Thyroid gland (tissue), 4 donors: ENCODE data around the gene PDE6D. TPM values are rescaled to one million over a fixed set of nuclear protein-coding genes. Genes with fewer than 3 reads are reported as not detected.

Source experiments
- DNase-seq, 2 donors: peaks; one replicate each; pipeline ENCODE4 v3.0.0-alpha.2; 2019
- H3K27ac ChIP-seq, 3 donors: fragments of 200-600 bp; sonication (generic); 1 replicate in 2 of 3; 2 replicates in 1 of 3; pipeline ENCODE4 v1.5.1; 2016 to 2019; ENCODE audit warnings: mild to moderate bottlenecking in 1 of 3, moderate library complexity in 1 of 3
- H3K27me3 ChIP-seq: fragments of 200-600 bp; sonication (generic); one replicate; pipeline ENCODE4 v1.5.1; 2019
- H3K36me3 ChIP-seq, 2 donors: fragments of 200-600 bp; sonication (generic); one replicate each; pipeline ENCODE4 v1.5.1; 2016 to 2019
- H3K4me1 ChIP-seq, 2 donors: fragments of 200-600 bp; sonication (generic); one replicate each; pipeline ENCODE4 v1.5.1; 2017 to 2019
- H3K4me3 ChIP-seq, 3 donors: fragments of 200-600 bp; sonication (generic); replicated peaks in 1 of 3; 1 replicate in 2 of 3; 2 replicates in 1 of 3; pipeline ENCODE4 v1.5.1; 2016; ENCODE audit warnings: mild to moderate bottlenecking in 1 of 3
- H3K9me3 ChIP-seq: fragments of 200-600 bp; sonication (generic); one replicate; pipeline ENCODE4 v1.5.1; 2017
- CTCF ChIP-seq, 6 experiments: fragments of 200-600 bp in 3 of 6; fragments of 450-650 bp in 3 of 6; sonication (generic) in 3 of 6; IDR thresholded peaks; one replicate each; pipeline ENCODE4 v1.5.1; 2016 to 2019; ENCODE audit warnings: antibody characterized with exemption in 6 of 6, mild to moderate bottlenecking in 2 of 6, inconsistent platforms in 1 of 6, moderate library complexity in 1 of 6
- POLR2A ChIP-seq, 2 donors: fragments of 450-650 bp; IDR thresholded peaks; one replicate each; pipeline ENCODE4 v1.6.1; 2017; ENCODE audit warnings: antibody characterized with exemption in 2 of 2, mild to moderate bottlenecking in 2 of 2, moderate library complexity in 1 of 2
- WGBS, 2 donors: methylation state at CpG; one replicate each; pipeline ENCODE4 v1.1.5; 2017; 5-methylcytosine and 5-hydroxymethylcytosine counted together
- intact Hi-C: fragments of 100-400 bp; cut with DNase I; formaldehyde crosslinking; loops from one replicate; pipeline ENCODE4 v1.15.1; 2023
- total RNA-seq, 4 donors: library from RNA; depleted of rRNA; stranded (reverse); fragments of >200 nt; gene quantifications; one replicate each; pipeline ENCODE4 v1.2.3, GENCODE V29; 2016

Gene PDE6D
- total RNA-seq, 4 donors from 2014 or later: 19.8 to 46.1 (median 28.5) TPM

DNA sequence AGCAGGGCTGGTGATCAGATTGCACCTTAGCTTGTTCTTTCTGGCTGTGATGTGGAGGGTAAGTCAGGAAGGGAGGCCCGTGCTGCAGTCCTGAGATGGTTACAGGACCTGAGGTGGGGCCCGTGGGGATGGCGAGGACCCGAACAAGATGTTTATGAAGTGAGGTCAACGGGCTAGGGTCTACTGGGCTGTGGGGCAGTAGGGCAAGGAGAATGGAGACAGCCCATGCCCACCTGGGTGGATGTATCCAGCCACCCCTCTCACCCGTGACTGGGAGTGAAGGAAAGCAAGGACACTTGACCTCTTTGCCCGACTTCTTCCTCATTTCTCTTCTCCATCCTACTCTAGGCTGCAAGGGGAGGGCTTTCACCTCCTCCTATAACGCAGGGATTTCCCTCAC, 54.8 kb downstream of the PDE6D start:
- TF ChIP-seq CTCF (IDR thresholded peaks at IDR 0.05) (no peak), POLR2A (IDR thresholded peaks at IDR 0.05) (no peak)
- DNase-seq: no peak
- no peaks in the 10 kb centered on the region for H3K4me1 ChIP-seq

DNA sequence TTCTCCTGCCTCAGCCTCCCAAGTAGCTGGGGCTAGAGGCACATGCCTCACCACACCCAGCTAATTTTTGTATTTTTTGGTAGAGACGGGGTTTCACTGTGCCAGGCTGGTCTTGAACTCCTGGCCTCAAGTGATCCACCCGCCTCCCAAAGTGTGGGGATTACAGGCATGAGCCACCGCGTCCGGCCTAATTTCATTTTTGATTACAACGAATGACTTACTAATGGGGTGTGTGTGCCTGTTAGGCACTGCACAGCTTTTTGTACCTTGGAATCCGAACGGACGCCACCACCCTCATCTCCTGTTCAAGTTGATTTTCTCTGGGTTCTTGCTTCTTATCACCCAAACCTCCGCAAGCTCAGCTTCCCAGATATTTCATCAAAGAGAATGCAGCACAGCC, 55.6 kb downstream of the PDE6D start:
- intact Hi-C loops: no loop called here
- Histone ChIP-seq H3K4me3 (no peak overlapping the region), H3K9me3 (no peaks in the 10 kb centered on the region), H3K27me3 (no peaks in the 10 kb centered on the region), H3K4me1 (no peaks in the 10 kb centered on the region), H3K27ac (no peak overlapping the region), H3K36me3 (no peaks in the 10 kb centered on the region)
- WGBS, 2 donors: 93% methylated on average over 10 of the region's 10 CpGs
- no peak for DNase-seq
- no peak for TF ChIP-seq CTCF (IDR thresholded peaks at IDR 0.05)
- no peak for TF ChIP-seq POLR2A (IDR thresholded peaks at IDR 0.05)

More for the DNA sequence above, 54.8 kb downstream of the PDE6D start:
- intact Hi-C loops: no loop called here
- Histone ChIP-seq H3K4me3 (no peak overlapping the region), H3K9me3 (no peaks in the 10 kb centered on the region), H3K27me3 (no peaks in the 10 kb centered on the region), H3K36me3 (peaks cover 0 to under 1% of the 10 kb centered on the region in 2 donors), H3K27ac (no peak overlapping the region)
- 58 to 65% methylated on average over 8 of the region's 8 CpGs for WGBS, 2 donors

DNA sequence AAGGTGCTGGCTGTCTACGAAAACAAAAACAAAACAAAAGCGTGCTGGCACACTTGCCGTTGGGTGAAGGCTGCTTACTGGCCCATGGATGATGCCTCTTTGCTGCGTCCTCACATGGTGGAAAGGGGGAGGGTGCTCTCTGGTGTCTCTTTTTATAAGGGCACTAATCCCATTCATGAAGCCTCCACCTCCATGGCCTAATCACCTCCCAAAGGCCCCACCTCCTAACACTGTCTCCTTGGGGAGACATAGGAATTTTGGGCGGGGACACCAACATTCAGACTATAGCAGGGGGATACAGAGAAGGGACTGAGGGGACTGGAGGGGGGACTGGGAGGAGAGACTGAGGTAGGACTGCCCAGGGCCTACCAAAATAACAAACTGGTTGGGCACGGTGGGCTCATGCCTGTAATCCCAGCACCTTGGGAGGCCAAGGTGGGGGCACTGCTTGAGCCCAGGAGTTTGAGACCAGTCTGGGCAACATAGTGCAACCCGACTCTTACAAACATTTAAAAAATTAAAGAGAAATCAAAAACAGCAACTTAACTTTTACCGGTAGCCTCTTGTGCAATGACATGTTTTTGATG, 58.3 kb downstream of the PDE6D start:
- WGBS, 2 donors: 76 to 84% methylated on average over 8 of the region's 8 CpGs
- Histone ChIP-seq H3K27ac (no peak overlapping the region), H3K27me3 (no peaks in the 10 kb centered on the region), H3K4me1 (no peaks in the 10 kb centered on the region), H3K36me3 (no peaks in the 10 kb centered on the region), H3K9me3 (no peaks in the 10 kb centered on the region), H3K4me3 (no peak overlapping the region)
- intact Hi-C loops: no loop called here
- TF ChIP-seq POLR2A (IDR thresholded peaks at IDR 0.05) (no peak), CTCF (IDR thresholded peaks at IDR 0.05) (no peak)
- DNase-seq: no peak

- H3K4me1 ChIP-seq: no peaks in the 10 kb centered on the region
- intact Hi-C loops: no loop called here
- no peaks in the 10 kb centered on the region for H3K36me3 ChIP-seq
- no peak overlapping the region for H3K4me3 ChIP-seq
- WGBS, 2 donors: 82 to 88% methylated on average over 5 to 7 of the region's 8 CpGs
- H3K27ac ChIP-seq: no peak overlapping the region
- DNase-seq: no peak
- no peaks in the 10 kb centered on the region for H3K9me3 ChIP-seq
- H3K27me3 ChIP-seq: no peaks in the 10 kb centered on the region
- no peak for TF ChIP-seq CTCF (IDR thresholded peaks at IDR 0.05)
- TF ChIP-seq POLR2A (IDR thresholded peaks at IDR 0.05): no peak
These were observed 59.8 kb downstream of the PDE6D start for GRCh38 chr2:231720987-231721966.
